AG10803 (cell line): ENCODE measurements around the gene PLOD2.
A peak's percentile ranks its signal among the peaks of the same experiment; 100 is the strongest.

ENCODE experiments used
- DNase-seq: peaks from one replicate; pipeline ENCODE4 v3.0.0; 2010; ENCODE audit warnings: low read depth
- H3K4me3 ChIP-seq: 2 replicates; pipeline ENCODE4 v1.5.1; 2011; ENCODE audit warnings: mild to moderate bottlenecking, low read length, control low read depth
- TF ChIP-seq, protein P1 (sequence below): conservative IDR thresholded peaks from 2 replicates; pipeline ENCODE4 v1.5.1; 2011; ENCODE audit warnings: mild to moderate bottlenecking, low read length, control low read depth, inconsistent platforms

PLOD2 gene

GRCh38 chr3:146156666-146157314 is 4.2 kb downstream of the PLOD2 start:
- H3K4me3 ChIP-seq = peak overlapping the region; percentile 29
- TF ChIP-seq, protein P1, sequence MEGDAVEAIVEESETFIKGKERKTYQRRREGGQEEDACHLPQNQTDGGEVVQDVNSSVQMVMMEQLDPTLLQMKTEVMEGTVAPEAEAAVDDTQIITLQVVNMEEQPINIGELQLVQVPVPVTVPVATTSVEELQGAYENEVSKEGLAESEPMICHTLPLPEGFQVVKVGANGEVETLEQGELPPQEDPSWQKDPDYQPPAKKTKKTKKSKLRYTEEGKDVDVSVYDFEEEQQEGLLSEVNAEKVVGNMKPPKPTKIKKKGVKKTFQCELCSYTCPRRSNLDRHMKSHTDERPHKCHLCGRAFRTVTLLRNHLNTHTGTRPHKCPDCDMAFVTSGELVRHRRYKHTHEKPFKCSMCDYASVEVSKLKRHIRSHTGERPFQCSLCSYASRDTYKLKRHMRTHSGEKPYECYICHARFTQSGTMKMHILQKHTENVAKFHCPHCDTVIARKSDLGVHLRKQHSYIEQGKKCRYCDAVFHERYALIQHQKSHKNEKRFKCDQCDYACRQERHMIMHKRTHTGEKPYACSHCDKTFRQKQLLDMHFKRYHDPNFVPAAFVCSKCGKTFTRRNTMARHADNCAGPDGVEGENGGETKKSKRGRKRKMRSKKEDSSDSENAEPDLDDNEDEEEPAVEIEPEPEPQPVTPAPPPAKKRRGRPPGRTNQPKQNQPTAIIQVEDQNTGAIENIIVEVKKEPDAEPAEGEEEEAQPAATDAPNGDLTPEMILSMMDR = no peak
- no peak for DNase-seq

- TF ChIP-seq, protein P1 = no peak
- DNase-seq = peak; percentile 67
- H3K4me3 ChIP-seq = peak overlapping the region; percentile 29
Measured at GRCh38 chr3:146156095-146156494, 4.9 kb downstream of the PLOD2 start.

DNA sequence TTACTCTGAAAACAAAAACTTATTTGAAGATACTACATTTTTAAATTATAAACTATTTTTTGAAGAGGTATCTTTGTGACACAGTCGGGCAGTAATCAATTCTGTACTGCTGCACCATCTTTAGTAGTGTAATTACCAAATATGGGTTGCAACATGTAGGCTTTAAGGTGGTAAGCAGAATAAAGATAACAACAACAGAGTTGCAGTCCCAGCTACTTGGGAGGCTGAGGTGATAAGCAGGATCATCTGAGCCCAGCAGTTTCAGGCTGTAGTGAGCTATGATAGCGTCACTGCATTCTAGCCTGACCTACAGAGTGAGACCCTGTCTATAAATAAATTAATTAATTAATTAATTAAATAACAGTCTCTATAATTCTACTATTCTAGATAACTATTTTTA is 6.0 kb downstream of the PLOD2 start:
- TF ChIP-seq, protein P1 = no peak
- DNase-seq = no peak
- no peak overlapping the region for H3K4me3 ChIP-seq

- TF ChIP-seq, protein P1 = no peak
Measured at GRCh38 chr3:146154316-146154715, 6.7 kb downstream of the PLOD2 start.

DNA sequence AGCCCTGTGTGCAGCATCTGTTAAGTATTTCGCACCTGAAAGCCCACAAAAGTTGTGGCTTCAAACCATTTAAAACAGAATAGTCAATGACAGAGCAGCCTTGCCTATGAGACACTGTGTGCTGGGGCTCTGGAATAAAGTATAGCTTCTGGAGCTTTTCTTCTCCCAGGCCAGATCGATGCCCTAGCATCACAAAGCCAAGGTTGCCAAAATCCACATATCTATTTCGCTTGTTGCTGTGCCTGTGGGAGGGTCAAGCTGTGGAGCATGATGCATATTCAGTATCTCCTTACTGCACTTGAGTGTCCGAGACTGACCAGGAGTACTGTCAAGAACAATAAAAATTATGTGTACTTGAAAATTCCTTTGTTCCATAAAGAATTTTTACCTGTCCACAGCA is 7.6 kb downstream of the PLOD2 start:
- no peak overlapping the region for H3K4me3 ChIP-seq
- DNase-seq = no peak
- TF ChIP-seq, protein P1 = no peak

More at GRCh38 chr3:146154316-146154715, 6.7 kb downstream of the PLOD2 start:
- H3K4me3 ChIP-seq = no peak overlapping the region
- DNase-seq = no peak

DNA sequence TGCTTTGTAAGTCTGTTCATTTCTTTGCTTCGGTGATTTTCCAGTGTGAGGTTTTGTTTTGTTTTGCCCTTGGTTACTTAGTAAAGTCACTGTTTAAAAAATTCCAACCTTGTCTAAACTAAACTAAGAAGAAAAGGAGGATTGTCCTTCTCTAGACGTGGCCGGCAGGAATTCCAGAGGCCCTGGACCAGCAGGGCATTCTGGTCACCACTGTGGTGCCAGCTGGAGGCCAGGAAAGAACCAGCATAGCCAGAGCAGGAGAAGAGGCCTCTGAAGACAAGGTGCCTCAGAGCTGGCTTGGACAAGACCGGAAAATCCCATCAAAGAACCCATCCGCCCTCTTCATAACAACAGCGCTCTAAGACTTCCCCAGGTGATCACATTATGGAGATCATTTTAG is 8.2 kb downstream of the PLOD2 start:
- H3K4me3 ChIP-seq = no peak overlapping the region
- DNase-seq = no peak
- TF ChIP-seq, protein P1 = no peak

- DNase-seq = peak; percentile 39
- TF ChIP-seq, protein P1 = peak; percentile 40
- no peak overlapping the region for H3K4me3 ChIP-seq
Measured at GRCh38 chr3:146148468-146148931, 12.5 kb downstream of the PLOD2 start.
